SK-MEL-5 (cell line): Measurements from ENCODE around the gene AVEN. TPM values are rescaled to one million over a fixed set of nuclear protein-coding genes. Genes with fewer than 3 reads are reported as not detected.

Source experiments
- total RNA-seq: library from RNA; depleted of rRNA; stranded (reverse); fragments of >200 nt; shearing (Covaris generic); gene quantifications from 2 replicates; pipeline ENCODE4 v1.2.3, GENCODE V29; 2014; rRNA removed

Gene AVEN
- total RNA-seq, 1 experiment from 2014 or later = 13.6 TPM

Other genes with a start within 250 kb of the AVEN start
- not detected in 2 replicates for gene CHRM5, start 70.7 kb downstream of the AVEN start, total RNA-seq
- gene EMC7, start 62.7 kb upstream of the AVEN start, total RNA-seq = 49.6 and 58.5 TPM in 2 replicates
- 3.0 TPM in 2 replicates for gene PGBD4, start 62.9 kb upstream of the AVEN start, total RNA-seq
- 43.5 and 59.4 TPM in 2 replicates for gene KATNBL1, start 170.9 kb upstream of the AVEN start, total RNA-seq
- 150 and 162 TPM in 2 replicates for gene EMC4, start 185.8 kb upstream of the AVEN start, total RNA-seq